SW480 (cell line): ENCODE data around the gene BPTF.
A peak's percentile ranks its signal among the peaks of the same experiment; 100 is the strongest.
"Not testable (repeated sequence)": the region's sequence is repeated elsewhere in the genome, so short reads cannot be mapped to it uniquely, and the experiment has no call there.

ENCODE experiments used
- DNase-seq: peaks from one replicate; pipeline ENCODE4 v3.0.0-alpha.2; 2016; ENCODE audit warnings: low spot score

The BPTF gene

GRCh38 chr17:67824735-67825626 is at the start of gene BPTF:
TSS of gene BPTF (plus strand) at chr17:67825503. CDS start at chr17:67825725, 222 bp downstream.
- DNase-seq = peak; percentile 89

- DNase-seq = no peak
Observed at GRCh38 chr17:67779098-67779672, 46.1 kb upstream of the BPTF start.

GRCh38 chr17:67784364-67785121 is 40.8 kb upstream of the BPTF start:
- no peak for DNase-seq

GRCh38 chr17:67785122-67785477 is 40.2 kb upstream of the BPTF start:
- no peak for DNase-seq

GRCh38 chr17:67785504-67785903 is 39.8 kb upstream of the BPTF start:
- no peak for DNase-seq

- DNase-seq = peak; percentile 74
Observed at GRCh38 chr17:67800495-67800928, 24.8 kb upstream of the BPTF start.

GRCh38 chr17:67801626-67802175 is 23.6 kb upstream of the BPTF start:
- no peak for DNase-seq

- DNase-seq = no peak
Observed at GRCh38 chr17:67810464-67810863, 14.8 kb upstream of the BPTF start.

GRCh38 chr17:67812380-67812779 is 12.9 kb upstream of the BPTF start:
- DNase-seq = not testable (repeated sequence)

- no peak for DNase-seq
Observed at GRCh38 chr17:67813803-67814180, 11.5 kb upstream of the BPTF start.

- no peak for DNase-seq
Observed at GRCh38 chr17:67818110-67819002, 6.9 kb upstream of the BPTF start.

GRCh38 chr17:67819722-67820121 is 5.6 kb upstream of the BPTF start:
- no peak for DNase-seq

- no peak for DNase-seq
Observed at GRCh38 chr17:67821871-67822367, 3.4 kb upstream of the BPTF start.

GRCh38 chr17:67825627-67826601 is 611 bp downstream of the BPTF start:
- DNase-seq = peak; percentile 44

- no peak for DNase-seq
Observed at GRCh38 chr17:67829331-67829730, 4.0 kb downstream of the BPTF start.

GRCh38 chr17:67830440-67830839 is 5.1 kb downstream of the BPTF start:
- no peak for DNase-seq

GRCh38 chr17:67831268-67831667 is 6.0 kb downstream of the BPTF start:
- DNase-seq = no peak

GRCh38 chr17:67833134-67833533 is 7.8 kb downstream of the BPTF start:
- no peak for DNase-seq

GRCh38 chr17:67833946-67834631 is 8.8 kb downstream of the BPTF start:
- no peak for DNase-seq
